ENCODE data around the gene PNPLA4.

The PNPLA4 gene

GRCh38 chrX:7927259-7928167 lies at the start of gene PNPLA4:
TSS of gene PNPLA4 (minus strand) at chrX:7927413. CDS start at chrX:7926119, 1,294 bp downstream.
- Histone ChIP-seq H3K27me3 (ENCODE audit: control insufficient read depth in 5 of 5, insufficient read depth in 4 of 5, low read length in 5 of 5) (peaks cover 0 to 4% (median 0%) of the 10 kb centered on the region in 5 donors), H3K4me3 (ENCODE audit: low read depth in 1 of 5, low read length in 5 of 5) (peak within 1 kb of the TSS; percentile 65 to 98 (median 85)), H3K4me1 (ENCODE audit: control insufficient read depth in 5 of 5, insufficient read depth in 5 of 5, low read length in 5 of 5) (peaks cover 0 to 16% (median 15%) of the 10 kb centered on the region in 5 donors), H3K9me3 (ENCODE audit: control insufficient read depth in 5 of 5, low read length in 5 of 5) (no peaks in the 10 kb centered on the region), H3K36me3 (ENCODE audit: control insufficient read depth in 5 of 5, insufficient read depth in 5 of 5, low read length in 5 of 5) (peaks cover 0 to 12% (median 7%) of the 10 kb centered on the region in 5 donors), H3K27ac (ENCODE audit: low read depth, low read length) (peak within 1 kb of the TSS; percentile 60), H3K9ac (ENCODE audit: low read length in 5 of 5) (peak within 1 kb of the TSS; percentile 51 to 88 (median 68))

DNA sequence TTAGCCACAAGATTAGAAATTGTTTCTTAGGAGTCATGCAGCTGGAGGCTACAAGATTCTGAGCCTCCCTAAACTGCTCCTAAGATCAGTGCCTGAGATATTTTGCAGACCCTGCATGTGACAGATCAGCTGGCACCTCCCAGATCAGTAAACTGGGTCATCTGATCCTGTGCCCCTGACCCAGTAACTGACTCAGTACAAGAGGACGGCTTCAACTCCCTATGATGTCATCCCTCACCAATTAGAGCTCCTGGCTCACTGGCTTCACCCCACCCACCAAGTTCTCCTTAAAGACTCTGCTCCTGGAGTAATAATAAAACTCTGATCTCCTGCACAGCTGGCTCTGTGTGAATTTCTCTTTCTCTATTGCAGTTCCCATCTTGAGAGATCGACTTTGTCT lies 45.4 kb upstream of the PNPLA4 start:
- Histone ChIP-seq H3K9ac (ENCODE audit: low read length in 5 of 5) (no peak overlapping the region), H3K36me3 (ENCODE audit: control insufficient read depth in 5 of 5, insufficient read depth in 5 of 5, low read length in 5 of 5) (no peaks in the 10 kb centered on the region), H3K4me1 (ENCODE audit: control insufficient read depth in 5 of 5, insufficient read depth in 5 of 5, low read length in 5 of 5) (no peaks in the 10 kb centered on the region), H3K27ac (ENCODE audit: low read depth, low read length) (no peak overlapping the region), H3K4me3 (ENCODE audit: low read depth in 1 of 5, low read length in 5 of 5) (no peak overlapping the region), H3K27me3 (ENCODE audit: control insufficient read depth in 5 of 5, insufficient read depth in 4 of 5, low read length in 5 of 5) (no peaks in the 10 kb centered on the region), H3K9me3 (ENCODE audit: control insufficient read depth in 5 of 5, low read length in 5 of 5) (peaks cover 0 to 2% (median 0%) of the 10 kb centered on the region in 5 donors)

GRCh38 chrX:7970428-7970827 lies 43.2 kb upstream of the PNPLA4 start:
- Histone ChIP-seq H3K4me1 (ENCODE audit: control insufficient read depth in 5 of 5, insufficient read depth in 5 of 5, low read length in 5 of 5) (no peaks in the 10 kb centered on the region), H3K27ac (ENCODE audit: low read depth, low read length) (no peak overlapping the region), H3K27me3 (ENCODE audit: control insufficient read depth in 5 of 5, insufficient read depth in 4 of 5, low read length in 5 of 5) (no peaks in the 10 kb centered on the region), H3K9me3 (ENCODE audit: control insufficient read depth in 5 of 5, low read length in 5 of 5) (peaks cover 0 to 2% (median 0%) of the 10 kb centered on the region in 5 donors), H3K9ac (ENCODE audit: low read length in 5 of 5) (no peak overlapping the region), H3K36me3 (ENCODE audit: control insufficient read depth in 5 of 5, insufficient read depth in 5 of 5, low read length in 5 of 5) (no peaks in the 10 kb centered on the region), H3K4me3 (ENCODE audit: low read depth in 1 of 5, low read length in 5 of 5) (no peak overlapping the region)

DNA sequence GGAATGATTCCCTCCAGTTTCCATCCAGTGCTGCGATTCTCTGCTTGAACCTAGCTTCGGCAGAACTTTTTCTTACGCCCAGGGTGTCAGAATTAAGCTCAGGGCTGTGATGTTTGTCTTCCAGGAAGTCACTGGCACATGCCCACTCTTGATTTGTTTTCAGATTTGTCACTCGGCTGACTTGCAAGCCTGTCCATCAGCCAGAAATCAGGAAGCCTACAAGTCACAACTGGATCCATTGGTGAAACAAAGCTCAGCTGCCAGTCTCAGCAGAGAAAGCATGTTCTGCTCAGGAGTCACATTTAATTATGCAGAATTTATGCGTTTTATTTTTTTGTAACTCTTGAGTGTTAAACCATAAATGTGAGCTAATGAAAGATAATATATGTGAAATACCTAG lies 38.2 kb upstream of the PNPLA4 start:
- H3K9me3 ChIP-seq (ENCODE audit: control insufficient read depth in 5 of 5, low read length in 5 of 5), result peaks cover 0 to 2% (median 0%) of the 10 kb centered on the region in 5 donors
- H3K27me3 ChIP-seq (ENCODE audit: control insufficient read depth in 5 of 5, insufficient read depth in 4 of 5, low read length in 5 of 5), result no peaks in the 10 kb centered on the region
- H3K4me1 ChIP-seq (ENCODE audit: control insufficient read depth in 5 of 5, insufficient read depth in 5 of 5, low read length in 5 of 5), result no peaks in the 10 kb centered on the region
- H3K27ac ChIP-seq (ENCODE audit: low read depth, low read length), result no peak overlapping the region
- no peaks in the 10 kb centered on the region for H3K36me3 ChIP-seq (ENCODE audit: control insufficient read depth in 5 of 5, insufficient read depth in 5 of 5, low read length in 5 of 5)
- H3K9ac ChIP-seq (ENCODE audit: low read length in 5 of 5), result no peak overlapping the region
- H3K4me3 ChIP-seq (ENCODE audit: low read depth in 1 of 5, low read length in 5 of 5), result no peak overlapping the region

DNA sequence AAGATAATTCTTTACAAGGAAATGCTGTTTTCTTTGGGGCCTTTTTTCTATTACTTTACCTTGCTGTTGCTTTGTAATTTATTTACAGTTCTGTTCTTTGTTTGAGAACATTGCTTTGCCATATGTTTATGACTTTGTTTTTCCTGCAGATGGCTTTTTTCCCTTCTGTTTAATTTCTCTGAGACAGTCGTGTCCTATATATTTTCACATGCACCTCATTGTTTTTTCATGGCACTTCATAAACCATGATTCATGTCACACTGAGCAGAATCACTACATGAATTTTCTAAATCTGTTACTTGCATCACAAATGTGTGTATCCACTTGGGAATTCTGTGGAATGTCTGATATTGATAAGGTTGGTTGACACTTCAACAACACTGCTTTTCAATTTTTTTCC lies 33.0 kb upstream of the PNPLA4 start:
- no peak overlapping the region for H3K9ac ChIP-seq (ENCODE audit: low read length in 5 of 5)
- H3K27me3 ChIP-seq (ENCODE audit: control insufficient read depth in 5 of 5, insufficient read depth in 4 of 5, low read length in 5 of 5), result peaks cover 0 to 2% (median 0%) of the 10 kb centered on the region in 5 donors
- H3K9me3 ChIP-seq (ENCODE audit: control insufficient read depth in 5 of 5, low read length in 5 of 5), result peaks cover 0 to 6% (median 0%) of the 10 kb centered on the region in 5 donors
- no peak overlapping the region for H3K4me3 ChIP-seq (ENCODE audit: low read depth in 1 of 5, low read length in 5 of 5)
- H3K4me1 ChIP-seq (ENCODE audit: control insufficient read depth in 5 of 5, insufficient read depth in 5 of 5, low read length in 5 of 5), result no peaks in the 10 kb centered on the region
- H3K36me3 ChIP-seq (ENCODE audit: control insufficient read depth in 5 of 5, insufficient read depth in 5 of 5, low read length in 5 of 5), result no peaks in the 10 kb centered on the region
- no peak overlapping the region for H3K27ac ChIP-seq (ENCODE audit: low read depth, low read length)

GRCh38 chrX:7953446-7953845 lies 26.2 kb upstream of the PNPLA4 start:
- no peaks in the 10 kb centered on the region for H3K4me1 ChIP-seq (ENCODE audit: control insufficient read depth in 5 of 5, insufficient read depth in 5 of 5, low read length in 5 of 5)
- no peak overlapping the region for H3K27ac ChIP-seq (ENCODE audit: low read depth, low read length)
- no peak overlapping the region for H3K4me3 ChIP-seq (ENCODE audit: low read depth in 1 of 5, low read length in 5 of 5)
- peaks cover 0 to 6% (median 0%) of the 10 kb centered on the region in 5 donors for H3K9me3 ChIP-seq (ENCODE audit: control insufficient read depth in 5 of 5, low read length in 5 of 5)
- H3K36me3 ChIP-seq (ENCODE audit: control insufficient read depth in 5 of 5, insufficient read depth in 5 of 5, low read length in 5 of 5), result no peaks in the 10 kb centered on the region
- H3K27me3 ChIP-seq (ENCODE audit: control insufficient read depth in 5 of 5, insufficient read depth in 4 of 5, low read length in 5 of 5), result peaks cover 0 to 5% (median 1%) of the 10 kb centered on the region in 5 donors
- H3K9ac ChIP-seq (ENCODE audit: low read length in 5 of 5), result no peak overlapping the region

DNA sequence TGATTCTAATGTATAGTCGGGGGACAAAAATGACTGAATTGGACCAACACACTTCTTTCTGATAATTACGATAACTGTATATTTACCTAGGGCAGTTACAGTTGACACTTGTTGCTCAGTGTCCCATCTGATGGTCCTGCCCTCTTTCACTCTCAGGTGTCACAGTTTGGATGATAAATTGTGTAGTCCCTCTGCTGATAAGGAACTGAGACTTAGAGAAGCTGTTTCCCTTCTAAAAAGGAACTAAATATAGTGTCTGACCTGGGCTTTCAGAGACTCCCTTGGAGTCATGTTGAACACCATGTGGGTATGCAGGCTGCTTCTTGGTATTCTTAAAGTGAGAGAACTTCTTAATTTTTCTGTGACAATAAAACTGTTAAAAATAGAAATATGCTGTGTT lies 23.7 kb upstream of the PNPLA4 start:
- Histone ChIP-seq H3K4me1 (ENCODE audit: control insufficient read depth in 5 of 5, insufficient read depth in 5 of 5, low read length in 5 of 5) (no peaks in the 10 kb centered on the region), H3K9me3 (ENCODE audit: control insufficient read depth in 5 of 5, low read length in 5 of 5) (no peaks in the 10 kb centered on the region), H3K27me3 (ENCODE audit: control insufficient read depth in 5 of 5, insufficient read depth in 4 of 5, low read length in 5 of 5) (peaks cover 0 to 8% (median 2%) of the 10 kb centered on the region in 5 donors), H3K27ac (ENCODE audit: low read depth, low read length) (no peak overlapping the region), H3K36me3 (ENCODE audit: control insufficient read depth in 5 of 5, insufficient read depth in 5 of 5, low read length in 5 of 5) (no peaks in the 10 kb centered on the region), H3K4me3 (ENCODE audit: low read depth in 1 of 5, low read length in 5 of 5) (no peak overlapping the region), H3K9ac (ENCODE audit: low read length in 5 of 5) (no peak overlapping the region)

DNA sequence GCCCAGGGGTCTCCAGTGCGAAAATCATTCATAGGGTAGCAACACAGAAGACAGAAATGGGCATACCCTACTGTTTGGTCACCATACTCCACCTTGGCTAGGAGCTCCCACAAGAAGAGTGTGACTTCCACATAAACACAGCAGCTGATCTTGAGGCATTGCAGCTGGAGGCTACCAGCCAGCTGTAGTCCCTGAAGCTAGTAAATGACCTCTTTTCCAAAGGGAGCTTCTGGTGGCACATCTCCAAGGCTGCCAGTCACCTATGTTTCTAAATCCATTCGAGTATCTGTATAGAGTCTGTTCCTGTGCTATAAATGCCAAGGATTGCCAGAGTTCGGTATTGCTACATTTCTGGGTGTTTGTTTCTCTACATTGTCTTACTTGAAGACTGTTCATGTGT lies 21.3 kb upstream of the PNPLA4 start:
- H3K9me3 ChIP-seq (ENCODE audit: control insufficient read depth in 5 of 5, low read length in 5 of 5), result no peaks in the 10 kb centered on the region
- H3K36me3 ChIP-seq (ENCODE audit: control insufficient read depth in 5 of 5, insufficient read depth in 5 of 5, low read length in 5 of 5), result no peaks in the 10 kb centered on the region
- no peaks in the 10 kb centered on the region for H3K4me1 ChIP-seq (ENCODE audit: control insufficient read depth in 5 of 5, insufficient read depth in 5 of 5, low read length in 5 of 5)
- no peak overlapping the region for H3K4me3 ChIP-seq (ENCODE audit: low read depth in 1 of 5, low read length in 5 of 5)
- H3K27me3 ChIP-seq (ENCODE audit: control insufficient read depth in 5 of 5, insufficient read depth in 4 of 5, low read length in 5 of 5), result peaks cover 0 to 8% (median 0%) of the 10 kb centered on the region in 5 donors
- no peak overlapping the region for H3K9ac ChIP-seq (ENCODE audit: low read length in 5 of 5)
- no peak overlapping the region for H3K27ac ChIP-seq (ENCODE audit: low read depth, low read length)

DNA sequence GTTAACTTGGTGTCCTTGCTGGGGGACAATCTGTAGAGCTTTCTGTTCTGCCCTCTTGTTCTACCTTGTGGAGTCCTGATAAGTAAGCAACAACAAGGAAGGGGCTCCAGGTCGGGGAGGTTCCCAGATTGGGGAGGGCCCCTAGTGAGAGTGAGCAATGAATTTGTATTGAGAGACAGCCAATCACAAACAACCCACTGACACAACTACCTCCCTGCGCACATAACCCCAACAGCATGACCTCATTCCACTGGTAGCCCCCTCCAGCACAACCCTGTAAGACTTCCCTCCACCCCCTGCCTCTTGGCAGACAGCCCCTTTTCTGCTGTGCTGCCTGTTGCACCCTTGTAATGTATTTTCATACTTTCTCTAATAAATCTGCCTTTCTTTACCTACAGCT lies 19.7 kb upstream of the PNPLA4 start:
- Histone ChIP-seq H3K4me3 (ENCODE audit: low read depth in 1 of 5, low read length in 5 of 5) (no peak overlapping the region), H3K27me3 (ENCODE audit: control insufficient read depth in 5 of 5, insufficient read depth in 4 of 5, low read length in 5 of 5) (peaks cover 0 to 8% (median 0%) of the 10 kb centered on the region in 5 donors), H3K27ac (ENCODE audit: low read depth, low read length) (no peak overlapping the region), H3K36me3 (ENCODE audit: control insufficient read depth in 5 of 5, insufficient read depth in 5 of 5, low read length in 5 of 5) (no peaks in the 10 kb centered on the region), H3K4me1 (ENCODE audit: control insufficient read depth in 5 of 5, insufficient read depth in 5 of 5, low read length in 5 of 5) (no peaks in the 10 kb centered on the region), H3K9me3 (ENCODE audit: control insufficient read depth in 5 of 5, low read length in 5 of 5) (no peaks in the 10 kb centered on the region), H3K9ac (ENCODE audit: low read length in 5 of 5) (no peak overlapping the region)

DNA sequence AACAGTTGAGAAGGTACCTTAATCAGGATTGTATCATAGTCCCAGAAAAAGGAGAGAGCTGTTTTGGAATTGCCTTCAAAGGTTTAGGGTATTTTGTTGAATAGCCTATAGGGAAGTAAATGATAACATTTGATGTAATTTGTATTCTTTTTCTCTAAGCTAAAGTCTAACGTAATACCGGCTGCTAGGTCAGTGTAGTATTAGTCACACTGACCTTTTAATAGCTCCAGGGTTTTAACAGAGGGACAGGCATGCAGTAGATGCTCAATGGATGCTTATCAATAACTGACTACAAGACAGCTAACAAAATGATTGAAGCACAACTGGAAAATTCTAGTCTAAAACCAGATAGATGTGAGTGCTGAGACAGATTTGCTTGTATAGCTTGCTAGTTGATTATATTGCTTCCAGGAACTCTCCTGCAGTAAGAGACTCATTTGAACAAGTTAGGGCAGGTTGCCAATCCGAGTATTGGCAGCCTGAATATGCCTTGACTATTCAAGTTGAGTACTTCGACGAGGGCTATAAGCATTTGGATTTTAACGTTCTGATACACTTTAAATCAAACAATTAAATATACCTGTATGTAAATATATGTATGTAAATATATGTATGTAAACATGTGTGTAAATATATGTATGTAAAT lies 16.5 kb upstream of the PNPLA4 start:
- Histone ChIP-seq H3K9ac (ENCODE audit: low read length in 5 of 5) (no peak overlapping the region), H3K27me3 (ENCODE audit: control insufficient read depth in 5 of 5, insufficient read depth in 4 of 5, low read length in 5 of 5) (peaks cover 0 to 8% (median 0%) of the 10 kb centered on the region in 5 donors)

More for the DNA sequence above, 16.5 kb upstream of the PNPLA4 start:
- H3K4me1 ChIP-seq (ENCODE audit: control insufficient read depth in 5 of 5, insufficient read depth in 5 of 5, low read length in 5 of 5), result peaks cover 0 to 7% (median 0%) of the 10 kb centered on the region in 5 donors
- H3K4me3 ChIP-seq (ENCODE audit: low read depth in 1 of 5, low read length in 5 of 5), result no peak overlapping the region
- H3K36me3 ChIP-seq (ENCODE audit: control insufficient read depth in 5 of 5, insufficient read depth in 5 of 5, low read length in 5 of 5), result no peaks in the 10 kb centered on the region
- no peaks in the 10 kb centered on the region for H3K9me3 ChIP-seq (ENCODE audit: control insufficient read depth in 5 of 5, low read length in 5 of 5)
- H3K27ac ChIP-seq (ENCODE audit: low read depth, low read length), result no peak overlapping the region
